Endodermal cell (in vitro differentiated cells): Measurements from ENCODE around the gene CHAT. TPM values are rescaled to one million over a fixed set of nuclear protein-coding genes. Genes with fewer than 3 reads are reported as not detected.

Experiments
- DNase-seq: peaks from one replicate; pipeline ENCODE4 v3.0.0-alpha.2; 2017
- H3K27ac ChIP-seq: 2 replicates; pipeline ENCODE4 v1.5.1; 2013; ENCODE audit warnings: mild to moderate bottlenecking, low read depth, low read length, moderate library complexity
- H3K27me3 ChIP-seq: 2 replicates; pipeline ENCODE4 v1.6.1; 2013; ENCODE audit warnings: mild to moderate bottlenecking, low read length, moderate library complexity; ENCODE audit not compliant: insufficient read depth, control insufficient read depth, poor library complexity, severe bottlenecking
- H3K36me3 ChIP-seq: 2 replicates; pipeline ENCODE4 v1.7.0; 2013; ENCODE audit warnings: mild to moderate bottlenecking, low read length, moderate library complexity; ENCODE audit not compliant: control insufficient read depth, insufficient read depth
- H3K4me1 ChIP-seq: one replicate; pipeline ENCODE4 v1.7.0; 2013; ENCODE audit warnings: low read length; ENCODE audit not compliant: control insufficient read depth, insufficient read depth
- H3K4me3 ChIP-seq: 2 replicates; pipeline ENCODE4 v1.5.1; 2013; ENCODE audit warnings: mild to moderate bottlenecking, low read length, moderate library complexity
- H3K9ac ChIP-seq: 2 replicates; pipeline ENCODE4 v1.6.1; 2013; ENCODE audit warnings: mild to moderate bottlenecking, low read length, moderate library complexity; ENCODE audit not compliant: poor library complexity, severe bottlenecking; ENCODE audit errors: extremely low read depth
- H3K9me3 ChIP-seq: 2 replicates; pipeline ENCODE4 v1.6.1; 2013; ENCODE audit warnings: mild to moderate bottlenecking, low read length, moderate library complexity; ENCODE audit not compliant: control insufficient read depth
- H3K27ac Mint-ChIP-seq: 2 replicates; pipeline ENCODE4 v1.8.0; 2020; ENCODE audit warnings: mixed read lengths
- H3K27me3 Mint-ChIP-seq: 2 replicates; pipeline ENCODE4 v1.8.0; 2021; ENCODE audit warnings: mild to moderate bottlenecking, mixed read lengths; ENCODE audit not compliant: insufficient read depth
- H3K36me3 Mint-ChIP-seq: 2 replicates; pipeline ENCODE4 v1.8.0; 2020; ENCODE audit warnings: low read depth, mixed read lengths
- H3K4me1 Mint-ChIP-seq: 2 replicates; pipeline ENCODE4 v1.8.0; 2020; ENCODE audit warnings: mixed read lengths
- H3K4me3 Mint-ChIP-seq: 2 replicates; pipeline ENCODE4 v1.8.0; 2020; ENCODE audit warnings: mild to moderate bottlenecking, moderate library complexity, mixed read lengths
- H3K9me3 Mint-ChIP-seq: 2 replicates; pipeline ENCODE4 v1.8.0; 2020; ENCODE audit warnings: mild to moderate bottlenecking, mixed read lengths
- WGBS, 2 experiments: methylation state at CpG; one replicate each; pipeline versions ENCODE4 v1.1.5 to v1.1.7; 2013; ENCODE audit warnings: missing lambda C conversion rate in 2 of 2, mixed read lengths in 1 of 2; ENCODE audit not compliant: insufficient coverage in 1 of 2, insufficient read length in 1 of 2; 5-methylcytosine and 5-hydroxymethylcytosine counted together
- total RNA-seq, 2 donors: library from RNA; stranded (reverse); fragmentation: NEBNext Ultra II Directional in 1 of 2; extraction: Animal tissue kit (Norgen Biotek cat#: 25700) in 1 of 2; gene quantifications; 2 replicates in 1 of 2; 3 replicates in 1 of 2; pipeline ENCODE4 v1.2.1, GENCODE V29; 2021
- TF ChIP-seq, protein P1 (sequence below): fragments of 200-600 bp; sonication (generic); conservative IDR thresholded peaks from 2 replicates; pipeline ENCODE4 v1.5.0; 2021; ENCODE audit warnings: antibody characterized with exemption, mild to moderate bottlenecking

CHAT gene
- total RNA-seq, 2 donors from 2014 or later, result not detected

DNA sequence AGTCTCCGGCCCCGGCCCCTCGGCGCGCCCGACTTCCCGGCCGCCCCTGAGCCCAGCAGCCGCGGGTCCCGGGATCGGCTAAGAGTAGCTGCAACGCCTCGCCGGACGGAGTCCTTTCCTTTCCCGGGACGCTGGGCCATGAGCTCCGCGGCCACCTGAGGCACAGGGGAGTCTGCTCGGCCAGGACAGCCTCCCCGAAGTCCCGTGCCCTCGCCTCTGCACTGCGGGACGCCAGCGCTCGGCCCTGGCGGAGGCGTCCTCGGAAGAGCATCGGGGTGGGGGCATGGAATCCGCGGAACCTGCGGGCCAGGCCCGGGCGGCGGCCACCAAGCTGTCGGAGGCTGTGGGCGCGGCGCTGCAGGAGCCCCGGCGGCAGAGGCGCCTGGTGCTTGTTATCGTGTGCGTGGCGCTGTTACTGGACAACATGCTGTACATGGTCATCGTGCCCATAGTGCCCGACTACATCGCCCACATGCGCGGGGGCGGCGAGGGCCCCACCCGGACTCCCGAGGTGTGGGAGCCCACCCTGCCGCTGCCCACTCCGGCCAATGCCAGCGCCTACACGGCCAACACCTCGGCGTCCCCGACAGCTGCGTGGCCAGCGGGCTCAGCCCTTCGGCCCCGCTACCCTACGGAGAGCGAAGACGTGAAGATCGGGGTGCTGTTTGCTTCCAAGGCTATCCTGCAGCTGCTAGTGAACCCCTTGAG is 3.2 kb upstream of the CHAT start:
- WGBS, 2 experiments, result 4 to 6% methylated on average over 30 to 72 of the region's 72 CpGs
- Mint-ChIP-seq H3K27me3 (peaks cover 98% of the 10 kb centered on the region), H3K4me1 (peaks cover 14% of the 10 kb centered on the region), H3K4me3 (peak overlapping the region; percentile 44), H3K27ac (no peak overlapping the region), H3K9me3 (peaks cover 16% of the 10 kb centered on the region), H3K36me3 (peaks cover 3% of the 10 kb centered on the region)
- Histone ChIP-seq H3K4me3 (no peak overlapping the region), H3K9ac (no peak overlapping the region), H3K27me3 (peaks cover 99% of the 10 kb centered on the region), H3K27ac (no peak overlapping the region), H3K36me3 (no peaks in the 10 kb centered on the region), H3K9me3 (no peaks in the 10 kb centered on the region), H3K4me1 (no peaks in the 10 kb centered on the region)
- TF ChIP-seq, protein P1, sequence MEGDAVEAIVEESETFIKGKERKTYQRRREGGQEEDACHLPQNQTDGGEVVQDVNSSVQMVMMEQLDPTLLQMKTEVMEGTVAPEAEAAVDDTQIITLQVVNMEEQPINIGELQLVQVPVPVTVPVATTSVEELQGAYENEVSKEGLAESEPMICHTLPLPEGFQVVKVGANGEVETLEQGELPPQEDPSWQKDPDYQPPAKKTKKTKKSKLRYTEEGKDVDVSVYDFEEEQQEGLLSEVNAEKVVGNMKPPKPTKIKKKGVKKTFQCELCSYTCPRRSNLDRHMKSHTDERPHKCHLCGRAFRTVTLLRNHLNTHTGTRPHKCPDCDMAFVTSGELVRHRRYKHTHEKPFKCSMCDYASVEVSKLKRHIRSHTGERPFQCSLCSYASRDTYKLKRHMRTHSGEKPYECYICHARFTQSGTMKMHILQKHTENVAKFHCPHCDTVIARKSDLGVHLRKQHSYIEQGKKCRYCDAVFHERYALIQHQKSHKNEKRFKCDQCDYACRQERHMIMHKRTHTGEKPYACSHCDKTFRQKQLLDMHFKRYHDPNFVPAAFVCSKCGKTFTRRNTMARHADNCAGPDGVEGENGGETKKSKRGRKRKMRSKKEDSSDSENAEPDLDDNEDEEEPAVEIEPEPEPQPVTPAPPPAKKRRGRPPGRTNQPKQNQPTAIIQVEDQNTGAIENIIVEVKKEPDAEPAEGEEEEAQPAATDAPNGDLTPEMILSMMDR, result no peak
- DNase-seq, result peak; percentile 76

DNA sequence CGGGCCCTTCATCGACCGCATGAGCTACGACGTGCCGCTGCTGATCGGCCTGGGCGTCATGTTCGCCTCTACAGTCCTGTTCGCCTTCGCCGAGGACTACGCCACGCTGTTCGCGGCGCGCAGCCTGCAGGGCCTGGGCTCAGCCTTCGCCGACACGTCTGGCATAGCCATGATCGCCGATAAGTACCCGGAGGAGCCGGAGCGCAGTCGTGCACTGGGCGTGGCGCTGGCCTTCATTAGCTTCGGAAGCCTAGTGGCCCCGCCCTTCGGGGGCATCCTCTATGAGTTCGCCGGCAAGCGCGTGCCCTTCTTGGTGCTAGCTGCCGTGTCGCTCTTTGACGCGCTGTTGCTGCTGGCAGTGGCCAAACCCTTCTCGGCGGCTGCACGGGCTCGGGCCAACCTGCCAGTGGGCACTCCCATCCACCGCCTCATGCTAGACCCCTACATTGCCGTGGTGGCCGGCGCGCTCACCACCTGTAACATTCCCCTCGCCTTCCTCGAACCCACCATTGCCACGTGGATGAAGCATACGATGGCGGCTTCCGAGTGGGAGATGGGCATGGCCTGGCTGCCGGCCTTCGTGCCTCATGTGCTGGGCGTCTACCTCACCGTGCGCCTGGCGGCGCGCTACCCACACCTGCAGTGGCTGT is 2.5 kb upstream of the CHAT start:
- TF ChIP-seq, protein P1, result no peak

DNA sequence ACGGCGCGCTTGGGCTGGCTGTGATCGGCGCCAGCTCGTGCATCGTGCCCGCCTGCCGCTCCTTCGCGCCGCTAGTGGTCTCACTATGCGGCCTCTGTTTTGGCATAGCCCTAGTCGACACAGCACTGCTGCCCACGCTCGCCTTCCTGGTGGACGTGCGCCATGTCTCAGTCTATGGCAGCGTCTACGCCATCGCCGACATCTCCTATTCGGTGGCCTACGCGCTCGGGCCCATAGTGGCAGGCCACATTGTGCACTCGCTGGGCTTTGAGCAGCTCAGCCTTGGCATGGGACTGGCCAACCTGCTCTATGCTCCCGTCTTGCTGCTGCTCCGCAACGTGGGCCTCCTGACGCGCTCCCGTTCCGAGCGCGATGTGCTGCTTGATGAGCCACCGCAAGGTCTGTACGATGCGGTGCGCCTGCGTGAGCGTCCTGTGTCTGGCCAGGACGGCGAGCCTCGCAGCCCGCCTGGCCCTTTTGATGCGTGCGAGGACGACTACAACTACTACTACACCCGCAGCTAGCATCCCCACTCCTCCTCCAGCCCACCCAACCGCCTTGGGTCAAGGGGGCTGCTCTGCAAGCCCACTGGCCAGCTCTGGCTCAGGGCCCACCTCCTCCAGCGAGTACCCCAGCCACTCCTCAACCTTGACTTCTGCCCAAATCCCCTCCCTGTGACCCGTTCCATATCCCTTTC is 1.9 kb upstream of the CHAT start:
- Mint-ChIP-seq H3K4me3 (no peak overlapping the region), H3K36me3 (peaks cover 3% of the 10 kb centered on the region), H3K27me3 (peaks cover 98% of the 10 kb centered on the region), H3K9me3 (peaks cover 16% of the 10 kb centered on the region), H3K4me1 (peaks cover 14% of the 10 kb centered on the region), H3K27ac (no peak overlapping the region)
- 18 to 19% methylated on average over 21 to 53 of the region's 53 CpGs for WGBS, 2 experiments
- no peaks in the 10 kb centered on the region for H3K4me1 ChIP-seq
- H3K9me3 ChIP-seq, result no peaks in the 10 kb centered on the region
- H3K4me3 ChIP-seq, result no peak overlapping the region
- no peaks in the 10 kb centered on the region for H3K36me3 ChIP-seq
- TF ChIP-seq, protein P1, result no peak
- H3K9ac ChIP-seq, result no peak overlapping the region
- no peak overlapping the region for H3K27ac ChIP-seq
- DNase-seq, result peak; percentile 59
- peaks cover 99% of the 10 kb centered on the region for H3K27me3 ChIP-seq

More for the DNA sequence above, 2.5 kb upstream of the CHAT start:
- H3K27ac ChIP-seq, result no peak overlapping the region
- Mint-ChIP-seq H3K4me3 (no peak overlapping the region), H3K27me3 (peaks cover 98% of the 10 kb centered on the region), H3K27ac (no peak overlapping the region), H3K4me1 (peaks cover 14% of the 10 kb centered on the region), H3K36me3 (peaks cover 3% of the 10 kb centered on the region), H3K9me3 (peaks cover 16% of the 10 kb centered on the region)
- WGBS, 2 experiments, result 10 to 15% methylated on average over 42 to 63 of the region's 63 CpGs
- peaks cover 99% of the 10 kb centered on the region for H3K27me3 ChIP-seq
- H3K9ac ChIP-seq, result no peak overlapping the region
- no peaks in the 10 kb centered on the region for H3K36me3 ChIP-seq
- no peaks in the 10 kb centered on the region for H3K9me3 ChIP-seq
- peak; percentile 80 for DNase-seq
- H3K4me1 ChIP-seq, result no peaks in the 10 kb centered on the region
- H3K4me3 ChIP-seq, result no peak overlapping the region
